Panc1 (cell line): ENCODE measurements around the gene DCUN1D4. TPM values are rescaled to one million over a fixed set of nuclear protein-coding genes. Genes with fewer than 3 reads are reported as not detected.

Experiments
- ATAC-seq: fragments of 200-7000 bp; cut with Tn5 transposase; 2 replicates; pipeline ENCODE4 v1.9.1; 2020; ENCODE audit warnings: mild to moderate bottlenecking, moderate library complexity
- BruUV-seq: library from RNA; stranded (reverse); fragments of 400-500 nt; replicated peaks from 2 replicates; lab custom pipeline; 2021; lab: Mats Ljungman, UMichigan
- CTCF ChIA-PET: fragments of 300-600 bp; sonication (Branson Sonifier 250); formaldehyde crosslinking; loops from one replicate; lab custom pipeline; 2022; ENCODE audit warnings: antibody characterized with exemption; lab: Charles Lee
- POLR2A ChIA-PET: fragments of 300-600 bp; sonication (Branson Sonifier 250); formaldehyde crosslinking; loops from one replicate; lab custom pipeline; 2022; ENCODE audit warnings: antibody characterized with exemption; lab: Charles Lee
- DNase-seq: peaks from one replicate; pipeline ENCODE4 v3.0.0-alpha.2; 2010; ENCODE audit warnings: low read depth, low spot score
- H3K27ac ChIP-seq: 2 replicates; pipeline ENCODE4 v1.5.1; 2011; ENCODE audit warnings: mild to moderate bottlenecking, low read length, inconsistent platforms
- H3K27me3 ChIP-seq: fragments of 200-500 bp; sonication (Bioruptor generic); 2 replicates; pipeline ENCODE4 v1.6.0; 2014; ENCODE audit warnings: low read length, inconsistent platforms; ENCODE audit not compliant: control insufficient read depth, insufficient read depth
- H3K36me3 ChIP-seq: fragments of 200-500 bp; sonication (Bioruptor generic); 2 replicates; pipeline ENCODE4 v1.5.1; 2014; ENCODE audit warnings: inconsistent platforms, mild to moderate bottlenecking, low read length, moderate library complexity; ENCODE audit not compliant: control insufficient read depth, insufficient read depth
- H3K4me1 ChIP-seq: 2 replicates; pipeline ENCODE4 v1.5.1; 2011; ENCODE audit warnings: inconsistent platforms, mild to moderate bottlenecking, low read length, moderate library complexity; ENCODE audit not compliant: control insufficient read depth, insufficient read depth
- H3K4me3 ChIP-seq, 2 experiments: 2 replicates each; pipeline ENCODE4 v1.5.1; 2011 to 2012; ENCODE audit warnings: low read depth in 2 of 2, low read length in 2 of 2, mild to moderate bottlenecking in 2 of 2, inconsistent platforms in 1 of 2, moderate library complexity in 1 of 2
- H3K9me3 ChIP-seq: fragments of 200-500 bp; sonication (Bioruptor generic); 2 replicates; pipeline ENCODE4 v1.5.1; 2014; ENCODE audit warnings: low read depth, mild to moderate bottlenecking, inconsistent platforms, low read length, moderate library complexity; ENCODE audit not compliant: control insufficient read depth, insufficient read depth
- CTCF ChIP-seq: fragments of 450-650 bp; IDR thresholded peaks from 2 replicates; pipeline ENCODE4 v1.5.1; 2017; ENCODE audit warnings: mild to moderate bottlenecking
- POLR2AphosphoS5 ChIP-seq: IDR thresholded peaks from 2 replicates; pipeline ENCODE4 v1.6.1; 2012; ENCODE audit warnings: mild to moderate bottlenecking, low read depth, low read length, moderate library complexity
- SIN3A ChIP-seq: IDR thresholded peaks from 2 replicates; pipeline ENCODE4 v1.6.1; 2012; ENCODE audit warnings: low read depth, mild to moderate bottlenecking, low read length, moderate library complexity, borderline replicate concordance; ENCODE audit not compliant: insufficient read depth
- TCF7L2 ChIP-seq: IDR thresholded peaks from 2 replicates; pipeline ENCODE4 v1.6.1; 2011; ENCODE audit warnings: mild to moderate bottlenecking, low read depth, low read length, inconsistent platforms
- in situ Hi-C: cut with HindIII; loops from 2 replicates; pipeline ENCODE4 v1.10.0; 2016; ENCODE audit warnings: low sequenced_read_pairs, low pct_unique_long_range_greater_than_20kb
- intact Hi-C: fragments of 100-400 bp; cut with micrococcal nuclease; formaldehyde crosslinking; loops from one replicate; pipeline ENCODE4 v1.10.0; 2022; ENCODE audit not compliant: unreplicated experiment
- total RNA-seq: library from RNA; stranded (reverse); gene quantifications from one replicate; pipeline ENCODE4 v1.2.1, GENCODE V29; 2021; ENCODE audit not compliant: unreplicated experiment
- TF ChIP-seq, protein P1 (sequence below), 2 experiments: IDR thresholded peaks; 2 replicates each; pipeline ENCODE4 v1.6.1; 2011 to 2012; ENCODE audit warnings: low read depth in 2 of 2, control low read depth in 1 of 2, low read length in 1 of 2, mild to moderate bottlenecking in 1 of 2, moderate library complexity in 1 of 2; ENCODE audit not compliant: insufficient read depth in 1 of 2

The DCUN1D4 gene
- total RNA-seq, 1 experiment from 2014 or later = 64.6 TPM

- H3K9me3 ChIP-seq = no peaks in the 10 kb centered on the region
- TF ChIP-seq, protein P1, sequence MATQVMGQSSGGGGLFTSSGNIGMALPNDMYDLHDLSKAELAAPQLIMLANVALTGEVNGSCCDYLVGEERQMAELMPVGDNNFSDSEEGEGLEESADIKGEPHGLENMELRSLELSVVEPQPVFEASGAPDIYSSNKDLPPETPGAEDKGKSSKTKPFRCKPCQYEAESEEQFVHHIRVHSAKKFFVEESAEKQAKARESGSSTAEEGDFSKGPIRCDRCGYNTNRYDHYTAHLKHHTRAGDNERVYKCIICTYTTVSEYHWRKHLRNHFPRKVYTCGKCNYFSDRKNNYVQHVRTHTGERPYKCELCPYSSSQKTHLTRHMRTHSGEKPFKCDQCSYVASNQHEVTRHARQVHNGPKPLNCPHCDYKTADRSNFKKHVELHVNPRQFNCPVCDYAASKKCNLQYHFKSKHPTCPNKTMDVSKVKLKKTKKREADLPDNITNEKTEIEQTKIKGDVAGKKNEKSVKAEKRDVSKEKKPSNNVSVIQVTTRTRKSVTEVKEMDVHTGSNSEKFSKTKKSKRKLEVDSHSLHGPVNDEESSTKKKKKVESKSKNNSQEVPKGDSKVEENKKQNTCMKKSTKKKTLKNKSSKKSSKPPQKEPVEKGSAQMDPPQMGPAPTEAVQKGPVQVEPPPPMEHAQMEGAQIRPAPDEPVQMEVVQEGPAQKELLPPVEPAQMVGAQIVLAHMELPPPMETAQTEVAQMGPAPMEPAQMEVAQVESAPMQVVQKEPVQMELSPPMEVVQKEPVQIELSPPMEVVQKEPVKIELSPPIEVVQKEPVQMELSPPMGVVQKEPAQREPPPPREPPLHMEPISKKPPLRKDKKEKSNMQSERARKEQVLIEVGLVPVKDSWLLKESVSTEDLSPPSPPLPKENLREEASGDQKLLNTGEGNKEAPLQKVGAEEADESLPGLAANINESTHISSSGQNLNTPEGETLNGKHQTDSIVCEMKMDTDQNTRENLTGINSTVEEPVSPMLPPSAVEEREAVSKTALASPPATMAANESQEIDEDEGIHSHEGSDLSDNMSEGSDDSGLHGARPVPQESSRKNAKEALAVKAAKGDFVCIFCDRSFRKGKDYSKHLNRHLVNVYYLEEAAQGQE (IDR thresholded peaks at IDR 0.05; ENCODE audit: insufficient read depth in 1 of 2, low read depth in 2 of 2, low read length in 1 of 2) = no peak
- TF ChIP-seq CTCF (no peak), POLR2AphosphoS5 (no peak), TCF7L2 (no peak), SIN3A (no peak)
- no peaks in the 10 kb centered on the region for H3K27me3 ChIP-seq
- in situ Hi-C loops (no loop called here), intact Hi-C loops (no loop called here)
- POLR2A ChIA-PET = no interaction called here
- H3K36me3 ChIP-seq = peaks cover 8% of the 10 kb centered on the region
- no TSS peak for BruUV-seq
- CTCF ChIA-PET = no interaction called here
- H3K27ac ChIP-seq = no peak overlapping the region
- no peak overlapping the region for H3K4me3 ChIP-seq
- H3K4me1 ChIP-seq = no peaks in the 10 kb centered on the region
- DNase-seq (no peak), ATAC-seq (no peak)
These were observed 22.8 kb downstream of the DCUN1D4 start for GRCh38 chr4:51865717-51866116.

DNA sequence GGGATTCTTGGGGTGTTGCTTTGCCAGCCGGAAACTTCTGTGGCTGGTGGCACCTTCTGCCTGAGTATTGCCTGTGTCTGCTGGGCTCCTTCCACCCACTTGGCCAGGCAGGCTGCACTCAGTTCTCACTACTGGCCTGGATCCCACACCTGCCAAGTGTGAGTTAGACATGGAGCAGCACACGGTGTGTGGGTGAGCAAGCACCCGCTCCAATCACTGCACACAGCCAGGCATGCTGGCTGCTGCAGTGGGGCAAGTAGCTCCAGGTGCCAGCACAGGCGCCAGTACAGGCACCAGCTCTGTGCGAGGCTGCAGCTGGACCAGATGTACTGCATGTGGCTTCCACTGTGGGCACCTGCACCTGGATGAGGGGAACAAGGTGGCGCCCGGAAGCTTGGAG is 23.9 kb downstream of the DCUN1D4 start:
- BruUV-seq = no TSS peak
- TF ChIP-seq SIN3A = no peak
- H3K27me3 ChIP-seq = no peaks in the 10 kb centered on the region
- H3K4me3 ChIP-seq = no peak overlapping the region
- H3K9me3 ChIP-seq = no peaks in the 10 kb centered on the region
- intact Hi-C loops (no loop called here), in situ Hi-C loops (no loop called here)
- ChIA-PET POLR2A (no interaction called here), CTCF (no interaction called here)
- H3K36me3 ChIP-seq = peaks cover 8% of the 10 kb centered on the region
- no peak for ATAC-seq
- no peaks in the 10 kb centered on the region for H3K4me1 ChIP-seq
- no peak for DNase-seq
- H3K27ac ChIP-seq = no peak overlapping the region

DNA sequence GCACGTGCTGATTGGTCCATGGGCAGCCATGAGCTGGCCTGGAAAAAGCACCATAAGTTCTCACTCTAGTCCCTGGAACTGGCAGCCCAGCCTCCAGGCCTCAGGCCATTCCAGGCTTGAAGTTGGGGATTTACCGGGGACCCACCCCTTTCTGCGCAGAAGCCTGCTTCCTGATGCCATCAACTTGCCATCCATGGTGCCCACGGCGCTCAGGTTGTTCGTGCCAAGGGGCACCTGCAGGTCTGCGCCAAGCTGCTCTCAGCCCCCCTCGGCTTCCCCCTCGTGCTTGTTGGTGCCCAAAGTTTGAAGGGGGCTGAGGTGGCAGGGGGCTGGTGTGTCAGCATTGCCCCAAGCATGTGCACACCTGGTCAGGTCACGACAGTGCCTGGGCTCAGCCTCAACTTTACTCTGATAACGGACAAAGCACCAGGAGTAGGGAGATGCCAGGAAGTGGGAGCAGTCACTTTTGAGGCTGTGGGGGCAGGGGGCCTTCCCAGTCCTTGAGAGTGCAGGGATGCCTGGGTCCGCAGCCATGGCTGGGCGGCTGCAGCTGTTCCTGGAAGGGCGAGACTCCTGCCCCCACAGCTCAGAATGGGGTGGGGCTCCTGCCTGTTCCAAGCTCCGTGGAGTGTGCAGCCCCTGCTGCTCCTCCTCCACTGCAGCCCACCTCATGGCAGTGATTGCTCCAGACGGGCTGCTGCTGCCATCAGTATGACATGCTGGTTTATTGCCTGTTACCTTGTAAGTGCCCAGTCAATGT is 24.9 kb downstream of the DCUN1D4 start:
- ChIA-PET POLR2A (no interaction called here), CTCF (no interaction called here)
- BruUV-seq = no TSS peak
- TF ChIP-seq, protein P1 (IDR thresholded peaks at IDR 0.05; ENCODE audit: insufficient read depth in 1 of 2, low read depth in 2 of 2, low read length in 1 of 2) = no peak
- no peak for TF ChIP-seq TCF7L2
- TF ChIP-seq POLR2AphosphoS5 = no peak
- TF ChIP-seq CTCF = no peak
- no peak for TF ChIP-seq SIN3A
- no peaks in the 10 kb centered on the region for H3K9me3 ChIP-seq
- no peak; the same call in 1 of the 2 replicates for ATAC-seq
- H3K4me1 ChIP-seq = no peaks in the 10 kb centered on the region
- in situ Hi-C loops = no loop called here
- intact Hi-C loops = no loop called here
- no peak for DNase-seq
- H3K36me3 ChIP-seq = peaks cover 8% of the 10 kb centered on the region
- H3K27ac ChIP-seq = no peak overlapping the region
- no peak overlapping the region for H3K4me3 ChIP-seq
- no peaks in the 10 kb centered on the region for H3K27me3 ChIP-seq
